Stomach (tissue), 19 donors: ENCODE measurements around the gene NFYB. TPM values are rescaled to one million over a fixed set of nuclear protein-coding genes. Genes with fewer than 3 reads are reported as not detected.
A peak's percentile ranks its signal among the peaks of the same experiment; 100 is the strongest.

ENCODE experiments used
- DNase-seq, 2 donors: peaks; one replicate each; pipeline versions ENCODE4 v3.0.0 to v3.0.0-alpha.2; 2013 to 2019
- H3K27ac ChIP-seq, 5 donors: fragments of 200-600 bp in 4 of 5; sonication (generic) in 4 of 5; one replicate each; pipeline ENCODE4 v1.5.1; 2013 to 2019; ENCODE audit warnings: mild to moderate bottlenecking in 1 of 5, moderate library complexity in 1 of 5
- H3K27me3 ChIP-seq, 3 donors: fragments of 200-600 bp; sonication (generic); one replicate each; pipeline ENCODE4 v1.5.1; 2017 to 2019; ENCODE audit warnings: mixed run types in 1 of 3
- H3K36me3 ChIP-seq, 4 donors: fragments of 200-600 bp; sonication (generic); 1 replicate in 3 of 4; 2 replicates in 1 of 4; pipeline ENCODE4 v1.5.1; 2016 to 2019
- H3K4me1 ChIP-seq, 4 donors: fragments of 200-600 bp; sonication (generic); one replicate each; pipeline ENCODE4 v1.5.1; 2016 to 2019
- H3K4me3 ChIP-seq, 4 donors: fragments of 200-600 bp; sonication (generic) in 3 of 4; one replicate each; pipeline ENCODE4 v1.5.1; 2016 to 2019; ENCODE audit warnings: mild to moderate bottlenecking in 1 of 4
- H3K9me3 ChIP-seq, 4 donors: fragments of 200-600 bp; sonication (generic); one replicate each; pipeline ENCODE4 v1.5.1; 2016 to 2019
- EP300 ChIP-seq: sonication (generic); formaldehyde crosslinking; IDR thresholded peaks from one replicate; pipeline ENCODE4 v1.6.1; 2017; ENCODE audit warnings: antibody characterized with exemption
- POLR2A ChIP-seq, 4 donors: fragments of 450-650 bp; IDR thresholded peaks; one replicate each; pipeline ENCODE4 v1.6.1; 2016; ENCODE audit warnings: antibody characterized with exemption in 4 of 4, control low read depth in 2 of 4, mild to moderate bottlenecking in 1 of 4, moderate library complexity in 1 of 4
- POLR2AphosphoS5 ChIP-seq, 3 donors: sonication (generic); formaldehyde crosslinking; IDR thresholded peaks; one replicate each; pipeline ENCODE4 v1.6.1; 2016; ENCODE audit warnings: antibody characterized with exemption in 3 of 3
- WGBS, 5 donors: extraction: QIAGEN DNeasy Blood & Tissue Kit in 3 of 5; methylation state at CpG; one replicate each; pipeline versions ENCODE4 v1.1.5 to v1.1.7; 2013 to 2018; 5-methylcytosine and 5-hydroxymethylcytosine counted together
- intact Hi-C: fragments of 100-400 bp; cut with DNase I; formaldehyde crosslinking; loops from one replicate; pipeline ENCODE4 v1.15.1; 2023; ENCODE audit warnings: low total_unique reads
- long read RNA-seq, 10 donors: transcript quantifications; one replicate each; lab custom pipeline, GENCODE V29; 2026
- polyA plus RNA-seq, 3 donors: library from polyadenylated mRNA; stranded (reverse); fragments of 200-250 nt; gene quantifications; one replicate each; pipeline ENCODE4 v1.2.3, GENCODE V29; 2013
- total RNA-seq, 5 donors: library from RNA; depleted of rRNA; stranded (reverse); fragments of >200 nt; gene quantifications; one replicate each; pipeline versions ENCODE4 v1.1.0 to v1.2.3, GENCODE V29; 2014 to 2016
- TF ChIP-seq, protein P1 (sequence below), 7 experiments: fragments of 450-650 bp in 4 of 7; fragments of 200-600 bp in 3 of 7; sonication (generic) in 3 of 7; IDR thresholded peaks; one replicate each; pipeline ENCODE4 v1.5.1; 2016 to 2019; ENCODE audit warnings: antibody characterized with exemption in 7 of 7, control low read depth in 2 of 7, mild to moderate bottlenecking in 1 of 7
- donor health status: healthy with polysubstance abuse.
- donor health status: Bipolar disorder and iron deficiency.
- donor health status: healthy.

Gene NFYB
- total RNA-seq (10 to 100 TPM in 3 of 5 donors, 1 to 10 TPM in 2; 1.4 to 47.5 (median 19.1) TPM), polyA plus RNA-seq (10 to 100 TPM; 19.2 to 26.4 (median 20.9) TPM)
- long read RNA-seq, donor 1 = 0 reads
- long read RNA-seq, donor 2, partial matches to known transcripts = 0 of 3 reads
- long read RNA-seq, donor 2, other reads (novel, unspliced or antisense) = 0 of 3 reads
- long read RNA-seq, donor 3, partial matches to known transcripts = 0 of 7 reads
- long read RNA-seq, donor 3, other reads (novel, unspliced or antisense) = 0 of 7 reads
- long read RNA-seq, donor 4 = 0 reads
- long read RNA-seq, donor 5, partial matches to known transcripts = 0 of 5 reads
- long read RNA-seq, donor 5, other reads (novel, unspliced or antisense) = 0 of 5 reads
- long read RNA-seq, donor 6, transcript NFYB-201 (8 exons, 3,512 nt) = major isoform, 9 of 12 reads
- long read RNA-seq, donor 6, partial matches to known transcripts = 0 of 12 reads
- long read RNA-seq, donor 6, other reads (novel, unspliced or antisense) = 0 of 12 reads
- long read RNA-seq, donor 7, partial matches to known transcripts = 0 of 5 reads
- long read RNA-seq, donor 7, other reads (novel, unspliced or antisense) = 0 of 5 reads
- long read RNA-seq, donor 8, transcript NFYB-201 (8 exons, 3,512 nt) = major isoform, 5 of 6 reads
- long read RNA-seq, donor 8, partial matches to known transcripts = 0 of 6 reads
- long read RNA-seq, donor 8, other reads (novel, unspliced or antisense) = 0 of 6 reads
- long read RNA-seq, donor 9, transcript NFYB-201 (8 exons, 3,512 nt) = major isoform, 5 of 5 reads
- long read RNA-seq, donor 9, partial matches to known transcripts = 0 of 5 reads
- long read RNA-seq, donor 9, other reads (novel, unspliced or antisense) = 0 of 5 reads
- long read RNA-seq, donor 10, partial matches to known transcripts = 0 of 3 reads
- long read RNA-seq, donor 10, other reads (novel, unspliced or antisense) = 0 of 3 reads

DNA sequence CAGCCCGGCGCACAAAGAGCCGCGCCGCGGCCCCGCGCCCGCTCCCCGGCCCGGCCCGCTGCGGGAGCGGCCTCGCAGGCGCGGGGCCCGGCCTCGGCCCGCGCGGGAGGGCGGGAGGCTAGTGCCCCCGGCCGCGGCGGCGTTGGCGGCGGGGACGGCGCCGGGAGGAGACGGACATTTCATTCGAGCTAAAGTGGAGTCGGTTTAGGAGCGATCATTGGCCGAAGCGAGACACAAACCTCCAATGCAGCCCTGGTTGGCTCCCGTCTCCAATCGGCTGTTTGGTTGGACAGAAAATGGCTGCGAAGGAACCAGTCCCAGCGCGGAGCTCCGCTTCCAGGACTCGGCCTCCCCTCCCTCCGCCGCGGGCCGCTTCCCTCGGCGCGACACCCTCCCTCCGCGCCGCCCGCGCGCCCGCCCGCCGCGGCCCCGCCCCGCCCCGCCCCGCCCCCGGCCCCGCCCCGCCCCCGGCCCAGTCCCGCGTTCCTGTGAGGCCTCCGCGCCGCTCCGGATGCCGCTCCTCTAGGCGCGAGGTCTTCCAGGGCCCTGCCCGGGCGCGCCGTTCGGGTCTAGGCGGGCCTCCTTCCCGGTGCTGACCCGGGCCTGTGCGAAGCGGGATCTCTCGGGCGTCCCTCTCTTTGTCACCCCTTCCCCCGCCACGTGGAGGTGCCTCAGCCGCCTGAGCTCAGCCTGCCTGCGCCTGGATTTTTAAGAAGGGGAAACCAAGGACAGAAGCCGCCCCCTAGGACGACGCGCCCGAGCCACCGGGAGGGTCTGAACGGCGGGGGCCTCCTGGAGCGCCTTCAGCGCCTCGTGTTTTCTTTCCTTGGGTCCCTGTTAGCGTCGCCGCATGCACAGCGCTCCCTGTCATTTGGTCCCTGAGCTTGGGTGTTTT is at the start of gene NFYB:
Gene NFYB (minus strand): TSS at position 309 of the 895 bp plus-strand sequence. CDS start 2,757 bp downstream, outside the sequence.
- 4 to 20% (median 5%) methylated on average over 18 to 111 of the region's 111 CpGs for WGBS, 5 donors
- Histone ChIP-seq H3K27ac (peak within 1 kb of the TSS; percentile 82 to 97 (median 86)), H3K27me3 (no peaks in the 10 kb centered on the region), H3K4me3 (peak within 1 kb of the TSS; percentile 76 to 89 (median 84)), H3K9me3 (no peaks in the 10 kb centered on the region), H3K4me1 (peaks cover 17 to 45% (median 32%) of the 10 kb centered on the region in 4 donors), H3K36me3 (peaks cover 0 to 14% (median 12%) of the 10 kb centered on the region in 4 donors)
- intact Hi-C loops = no loop called here
- TF ChIP-seq POLR2A (IDR thresholded peaks at IDR 0.05) = peak in 1 of 4 donors; percentile 11
- TF ChIP-seq EP300 = no peak
- TF ChIP-seq POLR2AphosphoS5 (IDR thresholded peaks at IDR 0.05) = peak; percentile 59 to 83 (median 76)
- TF ChIP-seq, protein P1, sequence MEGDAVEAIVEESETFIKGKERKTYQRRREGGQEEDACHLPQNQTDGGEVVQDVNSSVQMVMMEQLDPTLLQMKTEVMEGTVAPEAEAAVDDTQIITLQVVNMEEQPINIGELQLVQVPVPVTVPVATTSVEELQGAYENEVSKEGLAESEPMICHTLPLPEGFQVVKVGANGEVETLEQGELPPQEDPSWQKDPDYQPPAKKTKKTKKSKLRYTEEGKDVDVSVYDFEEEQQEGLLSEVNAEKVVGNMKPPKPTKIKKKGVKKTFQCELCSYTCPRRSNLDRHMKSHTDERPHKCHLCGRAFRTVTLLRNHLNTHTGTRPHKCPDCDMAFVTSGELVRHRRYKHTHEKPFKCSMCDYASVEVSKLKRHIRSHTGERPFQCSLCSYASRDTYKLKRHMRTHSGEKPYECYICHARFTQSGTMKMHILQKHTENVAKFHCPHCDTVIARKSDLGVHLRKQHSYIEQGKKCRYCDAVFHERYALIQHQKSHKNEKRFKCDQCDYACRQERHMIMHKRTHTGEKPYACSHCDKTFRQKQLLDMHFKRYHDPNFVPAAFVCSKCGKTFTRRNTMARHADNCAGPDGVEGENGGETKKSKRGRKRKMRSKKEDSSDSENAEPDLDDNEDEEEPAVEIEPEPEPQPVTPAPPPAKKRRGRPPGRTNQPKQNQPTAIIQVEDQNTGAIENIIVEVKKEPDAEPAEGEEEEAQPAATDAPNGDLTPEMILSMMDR (IDR thresholded peaks at IDR 0.05) = no peak
- DNase-seq = peak; percentile 96 to 99

- intact Hi-C loops = no loop called here
- H3K9me3 ChIP-seq = peaks cover 0 to 15% (median 10%) of the 10 kb centered on the region in 4 donors
- H3K27ac ChIP-seq = no peak overlapping the region
- TF ChIP-seq EP300 (no peak), POLR2A (IDR thresholded peaks at IDR 0.05) (no peak), POLR2AphosphoS5 (IDR thresholded peaks at IDR 0.05) (no peak)
- TF ChIP-seq, protein P1 (IDR thresholded peaks at IDR 0.05) = no peak
- H3K36me3 ChIP-seq = no peaks in the 10 kb centered on the region
- no peaks in the 10 kb centered on the region for H3K27me3 ChIP-seq
- H3K4me3 ChIP-seq = no peak overlapping the region
- DNase-seq = no peak
- WGBS, 5 donors = 90 to 96% (median 94%) methylated on average over 18 of the region's 18 CpGs
- peaks cover 0 to 5% (median 0%) of the 10 kb centered on the region in 4 donors for H3K4me1 ChIP-seq
Measured at GRCh38 chr12:104187446-104188155, 49.6 kb upstream of the NFYB start.

DNA sequence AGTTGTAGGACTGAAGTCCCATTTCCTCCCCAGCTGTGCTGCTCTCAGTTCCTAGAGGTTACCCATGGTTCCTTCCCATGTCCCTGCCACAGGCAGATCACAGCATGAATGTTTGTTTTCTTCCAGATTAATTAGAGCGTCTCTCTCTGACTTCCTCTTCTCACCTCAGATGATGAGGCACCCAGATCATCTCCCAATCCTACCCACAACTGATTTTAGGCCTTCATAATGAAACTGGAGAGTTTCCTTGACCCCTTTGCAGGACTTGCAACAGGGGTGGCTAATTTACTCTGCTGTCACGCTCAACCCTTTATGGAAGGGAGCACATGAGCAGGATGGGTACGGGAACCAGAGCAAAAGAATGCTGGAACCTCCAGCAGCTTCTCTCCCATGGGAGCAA is 45.4 kb upstream of the NFYB start:
- DNase-seq = no peak
- H3K9me3 ChIP-seq = peaks cover 0 to 15% (median 10%) of the 10 kb centered on the region in 4 donors
- 88 to 92% (median 92%) methylated on average over 3 of the region's 3 CpGs for whole genome bisulfite sequencing, 5 donors
- H3K27ac ChIP-seq = peak overlapping the region in 2 of 5 donors; percentile 8 to 89
- peaks cover 0 to 35% (median 14%) of the 10 kb centered on the region in 4 donors for H3K4me1 ChIP-seq
- intact Hi-C loops = no loop called here
- no peak for TF ChIP-seq POLR2AphosphoS5 (IDR thresholded peaks at IDR 0.05)
- no peak for TF ChIP-seq POLR2A (IDR thresholded peaks at IDR 0.05)
- TF ChIP-seq, protein P1 (IDR thresholded peaks at IDR 0.05) = no peak
- TF ChIP-seq EP300 = no peak
- H3K27me3 ChIP-seq = no peaks in the 10 kb centered on the region
- H3K36me3 ChIP-seq = no peaks in the 10 kb centered on the region
- H3K4me3 ChIP-seq = no peak overlapping the region
